ENCODE measurements around the gene SLC29A4.
"Not testable (repeated sequence)": the region's sequence is repeated elsewhere in the genome, so short reads cannot be mapped to it uniquely, and the experiment has no call there.

SLC29A4 gene

DNA sequence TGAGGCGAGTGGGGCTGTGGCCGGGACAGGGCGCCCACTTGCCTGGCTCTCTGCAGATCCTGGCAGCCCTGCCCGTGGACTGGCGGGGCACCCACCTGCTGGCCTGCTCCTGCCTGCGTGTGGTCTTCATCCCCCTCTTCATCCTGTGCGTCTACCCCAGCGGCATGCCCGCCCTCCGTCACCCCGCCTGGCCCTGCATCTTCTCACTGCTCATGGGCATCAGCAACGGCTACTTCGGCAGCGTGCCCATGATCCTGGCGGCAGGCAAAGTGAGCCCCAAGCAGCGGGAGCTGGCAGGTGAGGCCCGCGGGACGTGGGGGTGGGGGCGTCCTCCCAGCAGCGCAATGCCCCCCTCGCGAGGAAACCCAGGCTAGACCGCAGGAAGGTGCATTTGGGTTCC lies 17.6 kb downstream of the SLC29A4 start:
- DNase-seq, result no peak

DNA sequence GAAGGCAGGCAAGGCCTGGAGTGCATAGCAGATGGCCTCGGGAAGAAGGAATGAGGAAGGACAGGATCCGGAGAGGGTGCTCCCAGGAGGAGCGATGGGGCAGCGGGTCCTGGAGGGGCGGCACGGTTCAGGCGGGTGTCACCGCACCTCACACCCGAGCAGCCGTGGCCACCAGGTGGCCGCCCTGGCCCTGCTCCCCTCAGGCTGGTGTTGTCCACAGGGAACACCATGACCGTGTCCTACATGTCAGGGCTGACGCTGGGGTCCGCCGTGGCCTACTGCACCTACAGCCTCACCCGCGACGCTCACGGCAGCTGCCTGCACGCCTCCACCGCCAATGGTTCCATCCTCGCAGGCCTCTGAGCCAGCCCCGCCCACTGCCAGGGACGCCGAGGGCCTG lies 19.8 kb downstream of the SLC29A4 start:
- DNase-seq, result no peak

DNA sequence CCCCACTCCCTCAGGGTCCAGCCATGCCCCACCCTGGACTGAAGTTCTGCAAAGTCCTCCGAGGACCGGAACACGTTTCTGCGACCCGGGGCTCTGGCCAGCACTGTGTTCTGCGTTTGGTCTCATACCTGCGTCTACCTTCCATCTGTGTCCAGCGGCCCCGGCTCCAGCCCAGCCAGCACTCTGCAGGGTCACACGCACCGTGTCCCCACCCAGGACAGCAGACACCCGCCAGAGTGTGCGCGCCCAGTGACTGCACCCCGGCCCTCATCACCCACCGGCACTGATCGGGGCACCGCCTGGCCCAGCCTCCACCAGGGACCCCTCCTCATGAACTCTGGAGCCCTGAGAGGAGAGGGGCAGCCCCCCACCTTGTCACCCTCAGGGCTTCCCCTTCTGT lies 20.3 kb downstream of the SLC29A4 start:
- DNase-seq, result no peak

DNA sequence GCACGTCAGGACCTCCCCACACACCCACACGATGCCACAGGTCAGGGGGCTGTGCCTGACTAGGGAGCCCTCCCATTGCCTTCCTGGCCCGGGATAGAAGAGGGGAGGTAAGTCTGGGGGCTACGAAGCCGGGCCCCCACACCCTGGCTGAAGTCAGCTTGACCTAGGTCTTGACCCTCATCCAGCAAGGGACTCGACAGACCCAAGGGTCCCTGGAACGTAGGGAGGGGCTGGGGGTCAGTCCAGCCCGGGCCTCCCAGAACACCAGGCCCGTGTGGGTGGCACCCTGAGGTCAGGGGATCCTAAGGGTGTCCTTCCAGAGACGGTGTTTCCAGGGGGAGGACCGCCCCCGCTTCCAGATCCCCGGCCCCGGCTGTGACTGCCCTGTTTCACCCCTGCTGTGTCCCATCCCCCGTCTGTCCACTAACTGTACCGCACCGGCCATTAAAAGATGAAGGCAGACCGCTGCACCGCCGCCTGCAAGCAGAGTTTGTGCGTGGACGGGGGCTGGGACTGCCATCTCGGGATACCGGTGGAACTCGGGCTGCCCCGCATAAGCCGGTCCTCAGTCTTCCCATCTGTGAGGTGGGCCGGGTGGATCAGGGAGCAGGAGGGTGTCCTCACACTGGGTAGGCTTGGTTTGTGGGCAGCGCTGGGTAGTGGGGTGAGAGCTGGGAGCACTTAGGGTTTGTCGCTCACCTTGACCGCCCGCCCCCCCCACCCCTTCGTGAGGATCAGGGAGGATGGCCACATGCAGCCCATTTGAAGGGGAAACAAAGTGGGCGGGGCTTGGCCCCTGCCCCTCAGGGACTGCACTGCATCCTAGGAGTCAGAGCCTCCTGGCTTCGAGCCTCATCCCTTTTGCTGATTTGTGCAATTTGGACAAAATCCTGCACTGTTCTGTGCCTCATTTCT lies 21.1 kb downstream of the SLC29A4 start:
- DNase-seq, result no peak

DNA sequence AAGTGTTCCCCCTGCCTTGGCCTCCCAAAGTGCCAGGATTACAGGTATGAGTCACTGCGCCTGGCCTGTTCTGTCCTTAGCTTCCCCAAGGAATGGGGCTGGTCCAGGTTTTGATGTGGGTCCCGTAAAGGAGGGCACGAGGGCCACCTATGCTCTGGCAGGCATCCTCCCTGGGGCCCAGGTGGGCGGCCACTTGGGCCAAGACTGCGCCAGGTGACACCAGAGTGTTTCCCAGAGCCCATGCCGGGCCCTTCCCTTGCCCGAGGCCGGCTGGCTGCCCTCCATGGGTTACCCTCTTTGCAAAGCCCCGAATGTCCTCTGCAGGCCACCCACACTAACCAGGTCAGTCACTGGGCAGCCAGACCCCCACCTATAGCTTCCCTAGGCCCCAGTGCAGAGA lies 22.3 kb downstream of the SLC29A4 start:
- DNase-seq, result not testable (repeated sequence)

DNA sequence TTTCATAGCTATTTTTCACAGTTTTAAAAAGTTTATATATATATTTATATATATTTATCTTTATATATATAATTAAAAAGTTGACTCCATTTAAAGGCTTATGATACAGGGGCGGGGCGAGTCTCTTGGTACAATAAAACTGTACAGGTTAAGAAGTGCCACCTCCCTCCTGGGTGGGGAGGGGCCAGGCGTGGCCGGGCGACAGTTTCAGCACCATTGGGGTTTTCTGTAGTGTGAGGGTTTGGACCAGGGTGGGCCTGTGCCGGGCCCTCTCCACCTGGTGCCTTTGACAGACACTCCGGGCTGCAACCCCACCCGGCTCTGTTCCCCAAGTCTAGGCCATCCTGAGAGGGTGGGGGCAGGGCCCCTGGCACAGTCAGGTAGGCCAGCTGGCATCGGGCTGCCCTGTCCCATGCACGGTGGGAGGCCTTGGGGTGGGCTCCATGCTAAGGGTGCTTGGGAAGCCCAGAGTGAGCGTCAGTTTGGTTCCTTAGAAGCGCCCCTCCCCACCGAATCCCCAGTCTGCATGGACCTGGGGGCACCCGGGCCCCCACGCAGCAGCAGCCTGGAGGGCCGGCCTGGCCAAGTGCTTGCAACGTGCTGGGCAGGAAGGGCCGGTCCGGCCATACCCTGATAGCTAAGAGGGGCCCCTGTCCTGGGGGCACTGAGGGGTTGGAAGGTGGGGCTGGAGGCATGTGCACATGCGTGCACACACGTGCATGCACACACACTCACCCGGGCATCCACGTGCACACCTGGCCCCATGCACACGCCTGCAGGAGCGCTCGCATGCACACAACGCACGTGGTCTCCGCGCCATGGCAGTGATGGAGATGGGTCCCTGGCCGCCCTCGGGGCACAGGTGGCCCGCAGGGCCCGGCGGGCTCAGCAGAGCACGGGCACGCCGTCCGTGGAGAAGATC lies 24.7 kb downstream of the SLC29A4 start:
- DNase-seq, result not testable (repeated sequence)

DNA sequence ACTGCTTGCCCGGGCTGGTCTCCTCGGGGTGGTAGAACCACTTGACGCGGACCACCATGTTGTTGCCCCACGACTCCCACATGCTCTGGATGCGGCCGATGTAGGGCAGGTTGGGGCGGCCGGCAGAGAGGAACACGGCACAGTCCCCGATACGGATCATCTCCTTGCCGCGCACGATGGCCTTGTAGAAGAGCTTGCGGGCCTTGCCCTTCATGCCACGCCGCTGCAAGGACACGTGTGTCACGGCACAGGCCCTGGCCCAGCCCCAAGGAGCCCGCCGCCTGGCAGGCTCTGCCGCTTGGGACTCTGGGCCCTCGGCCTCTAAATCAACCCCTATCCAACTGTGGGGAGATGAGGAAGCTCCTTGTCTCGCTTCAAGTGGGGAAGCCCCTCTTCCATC lies 26.4 kb downstream of the SLC29A4 start:
- DNase-seq, result no peak

DNA sequence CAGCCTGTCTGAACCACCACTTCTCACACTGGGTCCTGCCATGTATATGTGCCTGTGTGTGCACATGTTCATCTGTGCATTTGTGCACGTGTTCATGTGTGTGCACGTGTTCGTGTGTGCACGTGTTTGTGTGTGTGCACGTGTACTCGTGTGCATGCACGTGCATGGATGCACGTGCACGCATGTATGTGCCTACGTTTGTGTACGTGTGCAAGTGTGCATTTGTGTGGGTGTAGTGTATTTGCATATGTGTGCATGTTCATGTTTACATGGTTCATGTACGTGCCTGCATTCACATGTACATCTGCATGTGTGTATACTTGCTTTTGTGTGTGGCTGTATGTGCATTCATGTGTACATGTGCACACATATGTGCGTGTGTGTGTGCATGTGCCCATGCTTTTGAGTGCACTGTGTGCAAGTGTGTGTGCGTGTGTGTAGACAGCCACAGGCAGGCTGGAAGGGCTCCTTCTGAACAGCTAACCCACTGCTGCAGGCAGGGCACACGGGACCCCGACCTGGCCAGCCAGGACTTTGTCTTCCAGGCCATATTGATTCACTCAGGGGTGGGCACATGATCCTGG lies 28.2 kb downstream of the SLC29A4 start:
- no peak for DNase-seq

DNA sequence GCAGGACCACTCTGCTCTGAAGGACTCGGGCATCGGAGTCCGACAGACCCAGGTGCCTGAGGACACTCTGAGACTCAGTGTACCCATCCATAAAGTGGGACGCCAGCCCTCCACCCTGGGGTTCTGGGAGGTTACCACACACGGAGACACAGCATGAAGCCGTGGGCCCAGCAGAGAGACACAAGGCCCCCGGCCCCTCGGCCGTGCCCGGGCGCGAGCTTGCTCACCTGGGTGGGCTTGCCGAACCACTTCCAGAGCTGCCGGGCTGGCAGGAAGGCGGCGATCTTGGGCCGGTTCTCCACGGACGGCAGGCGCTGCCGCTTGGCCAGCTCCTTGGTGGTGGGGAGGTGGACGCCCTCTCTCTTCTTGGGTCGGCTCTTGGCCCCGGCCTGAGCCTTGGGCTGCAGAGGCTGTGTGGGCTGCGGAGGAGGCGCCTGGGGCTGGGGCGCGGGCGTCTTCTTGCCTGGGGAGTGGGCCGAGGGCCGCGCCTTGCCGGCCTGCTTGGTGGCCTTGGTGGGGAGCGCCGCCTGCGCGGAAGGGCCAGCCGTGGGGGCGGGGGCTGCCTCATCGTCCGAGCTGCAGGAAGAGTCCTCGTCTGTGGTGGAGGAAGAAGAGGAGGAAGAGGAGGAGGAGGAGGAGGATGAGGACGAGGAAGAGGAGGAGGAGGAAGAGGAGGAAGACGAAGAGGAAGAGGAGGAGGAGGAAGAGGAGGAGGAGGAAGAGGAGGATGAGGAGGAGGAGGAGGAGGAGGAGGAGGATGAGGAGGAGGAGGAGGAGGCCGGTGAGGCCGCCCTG lies 29.7 kb downstream of the SLC29A4 start:
- DNase-seq, result not testable (repeated sequence)

DNA sequence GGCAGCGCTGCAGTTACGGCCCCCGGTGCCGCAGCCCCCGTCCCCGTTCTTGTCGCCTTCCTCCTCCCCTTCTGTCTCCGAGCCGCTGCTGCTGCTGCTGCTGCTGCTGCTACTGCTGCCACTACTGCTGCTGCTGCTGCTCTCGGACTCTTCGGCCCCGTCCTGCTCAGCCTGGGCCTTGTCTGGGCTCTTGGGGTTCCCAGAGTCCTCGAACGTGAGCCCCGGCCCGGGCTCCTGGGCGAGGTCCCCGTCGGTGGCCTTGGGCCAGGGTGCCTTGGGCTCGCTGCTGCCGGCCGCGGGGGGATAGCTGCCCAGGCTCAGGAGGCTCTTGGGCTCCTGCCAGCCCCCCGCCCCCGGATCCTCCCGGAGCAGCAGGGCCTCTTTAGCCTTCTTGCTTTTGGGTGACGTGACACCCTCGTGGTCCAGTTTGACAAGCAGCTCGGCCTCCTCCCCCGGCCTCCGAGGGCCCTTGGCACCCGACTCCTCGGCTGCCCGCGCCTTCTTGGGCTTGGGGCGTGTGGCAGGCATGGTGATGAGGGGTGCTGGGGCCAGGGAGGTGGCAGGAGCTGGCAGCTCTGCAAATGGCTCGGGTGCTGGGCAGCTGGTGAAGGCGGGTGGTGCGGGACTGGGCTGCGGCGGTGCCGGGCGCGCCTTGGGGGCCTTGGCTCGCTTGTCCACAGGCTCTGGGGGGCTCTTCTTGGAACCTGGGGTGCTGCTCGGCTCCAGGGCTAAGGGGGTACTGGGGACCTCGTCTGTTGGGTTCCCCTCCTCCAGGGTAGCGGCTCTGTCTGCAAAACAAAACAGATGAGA lies 30.5 kb downstream of the SLC29A4 start:
- DNase-seq, result not testable (repeated sequence)

DNA sequence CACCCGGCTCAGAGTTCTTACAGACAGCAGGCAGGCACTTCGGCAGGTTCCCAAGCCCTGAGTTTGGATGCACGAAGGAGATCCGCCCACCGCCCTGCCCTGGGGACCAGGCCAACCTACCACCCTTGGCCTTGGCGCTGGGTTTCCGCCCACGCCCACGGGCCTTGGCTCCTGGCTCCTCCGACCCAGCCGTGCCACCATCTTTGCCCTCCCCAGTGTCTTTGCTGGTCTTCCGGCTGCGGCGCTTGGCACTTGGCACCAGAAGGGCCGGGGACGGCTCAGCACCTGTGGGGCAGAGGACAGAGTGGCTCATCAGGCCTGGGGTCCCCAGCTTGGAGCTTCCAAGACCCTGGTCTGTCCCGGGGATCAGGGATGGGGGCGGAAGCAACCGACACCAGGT lies 32.1 kb downstream of the SLC29A4 start:
- no peak for DNase-seq

DNA sequence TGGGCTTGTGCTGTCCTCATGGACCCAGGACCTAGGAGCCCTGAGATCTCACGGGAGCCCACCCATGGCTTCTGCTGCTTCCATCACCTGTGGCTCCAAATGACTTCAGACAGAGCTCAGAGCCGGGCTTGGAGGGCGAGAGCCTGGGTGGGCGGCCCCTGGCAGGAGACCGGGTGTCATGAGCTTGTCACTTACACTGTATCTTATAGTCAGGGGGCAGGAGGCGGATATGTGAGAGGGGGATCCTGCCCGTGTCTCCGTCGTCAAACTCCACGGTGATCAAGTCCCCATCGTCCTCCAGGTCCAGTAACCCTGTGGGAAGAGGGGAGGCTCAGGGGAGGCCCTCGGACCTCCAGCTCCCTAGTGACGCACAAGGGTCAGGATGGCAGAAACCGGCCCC lies 33.0 kb downstream of the SLC29A4 start:
- DNase-seq, result no peak

DNA sequence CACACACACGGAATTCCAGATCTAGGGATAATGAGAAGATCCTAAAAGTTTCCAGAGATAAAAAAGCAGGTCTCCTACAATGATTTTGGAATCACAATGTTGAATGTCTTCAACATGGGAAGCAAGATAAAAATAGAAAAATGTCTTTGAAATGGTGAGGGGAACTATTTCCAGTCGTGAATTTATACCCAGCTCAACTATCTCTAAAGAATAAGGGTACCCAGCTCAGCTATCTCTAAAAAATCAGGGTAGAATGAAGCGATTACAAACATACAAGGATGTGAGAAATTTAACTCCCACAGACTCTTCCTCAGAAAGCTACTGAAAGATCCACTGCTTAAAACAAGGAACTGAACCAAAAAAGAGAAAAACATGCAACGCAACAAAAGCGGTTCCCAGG lies 35.9 kb downstream of the SLC29A4 start:
- not testable (repeated sequence) for DNase-seq

DNA sequence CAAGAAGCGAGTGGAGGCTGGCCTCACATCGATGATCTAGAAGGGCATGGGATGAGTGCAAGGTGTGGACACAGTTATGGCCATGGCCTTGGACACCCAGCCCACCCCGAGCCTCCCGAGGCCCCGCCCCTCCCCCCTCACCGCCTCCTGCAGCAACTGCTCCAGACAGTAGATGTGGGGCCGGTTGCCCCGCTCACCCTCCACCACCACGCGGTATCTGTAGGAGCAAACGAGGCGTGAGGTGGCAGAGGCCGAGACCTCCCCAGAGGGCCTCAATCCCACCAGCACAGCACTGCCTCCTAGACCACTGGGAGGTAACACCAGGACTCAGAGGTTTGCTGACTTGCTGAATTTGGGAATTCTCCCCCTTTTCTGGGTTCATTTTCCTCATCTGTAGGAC lies 37.6 kb downstream of the SLC29A4 start:
- DNase-seq, result no peak

DNA sequence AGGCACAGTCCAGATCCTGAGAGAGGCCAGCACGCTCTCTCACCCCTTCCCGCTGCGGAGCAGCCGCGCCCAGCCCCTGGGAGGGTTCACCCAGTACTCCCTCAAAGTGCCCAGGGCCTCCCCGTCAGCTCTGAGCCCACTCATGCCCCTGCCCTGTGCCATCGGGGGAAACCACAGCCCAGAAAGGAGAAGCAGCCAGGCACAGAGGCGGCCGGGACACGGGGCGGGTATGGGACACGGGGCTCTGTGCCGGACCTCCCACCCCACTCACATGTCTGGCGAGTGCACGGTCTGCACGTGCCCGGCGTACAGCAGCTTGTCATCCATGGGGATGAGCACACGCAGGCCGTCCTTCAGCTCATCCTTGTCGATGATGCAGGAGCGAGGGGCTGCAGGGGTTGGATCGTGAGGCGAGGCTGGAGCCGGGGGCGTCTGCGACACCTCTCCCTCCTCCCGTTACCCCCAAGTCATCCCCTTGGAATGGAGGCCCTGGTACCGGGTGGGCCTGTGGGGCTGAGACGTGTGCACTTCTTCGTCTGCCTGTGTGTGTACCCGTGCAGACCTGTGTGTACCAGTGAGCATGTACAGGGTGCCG lies 38.2 kb downstream of the SLC29A4 start:
- DNase-seq, result no peak

DNA sequence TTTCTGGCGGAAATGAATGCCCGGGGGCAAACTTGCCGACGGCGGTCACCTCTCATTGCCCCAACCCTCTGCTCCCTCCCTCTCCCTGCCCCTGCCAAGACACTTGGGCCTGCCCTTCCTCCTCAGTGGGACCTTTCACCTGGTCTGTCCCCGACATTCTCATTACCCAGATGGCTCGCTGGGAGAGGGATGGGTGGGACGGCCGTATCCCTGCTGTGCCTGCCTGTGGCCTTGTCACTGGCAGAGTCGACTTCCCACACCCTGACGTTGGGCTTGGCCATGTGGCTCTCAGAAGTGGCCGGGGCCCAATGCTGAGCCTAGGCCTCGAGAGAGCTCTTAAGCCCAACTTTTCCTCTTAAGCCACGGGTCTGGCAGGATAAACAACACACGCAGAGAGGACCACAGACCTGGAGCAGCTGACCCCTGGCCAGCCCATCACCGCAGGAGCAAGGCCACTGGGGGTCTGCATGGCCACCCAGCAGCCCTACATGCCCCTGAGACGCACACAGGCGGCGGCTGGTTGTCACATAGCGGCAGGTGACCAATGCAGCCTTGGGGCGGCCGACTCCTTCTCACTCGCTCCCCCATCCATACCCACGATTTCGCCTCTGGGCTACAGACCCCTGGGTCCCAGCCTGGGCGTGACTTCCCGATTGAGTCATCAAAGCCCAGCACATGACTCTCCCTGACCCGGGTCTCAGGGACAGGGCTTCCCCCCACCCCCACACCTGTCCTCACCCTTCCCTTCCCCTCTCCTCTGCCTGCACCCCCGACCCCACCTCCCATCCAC lies 40.1 kb downstream of the SLC29A4 start:
- DNase-seq, result no peak

DNA sequence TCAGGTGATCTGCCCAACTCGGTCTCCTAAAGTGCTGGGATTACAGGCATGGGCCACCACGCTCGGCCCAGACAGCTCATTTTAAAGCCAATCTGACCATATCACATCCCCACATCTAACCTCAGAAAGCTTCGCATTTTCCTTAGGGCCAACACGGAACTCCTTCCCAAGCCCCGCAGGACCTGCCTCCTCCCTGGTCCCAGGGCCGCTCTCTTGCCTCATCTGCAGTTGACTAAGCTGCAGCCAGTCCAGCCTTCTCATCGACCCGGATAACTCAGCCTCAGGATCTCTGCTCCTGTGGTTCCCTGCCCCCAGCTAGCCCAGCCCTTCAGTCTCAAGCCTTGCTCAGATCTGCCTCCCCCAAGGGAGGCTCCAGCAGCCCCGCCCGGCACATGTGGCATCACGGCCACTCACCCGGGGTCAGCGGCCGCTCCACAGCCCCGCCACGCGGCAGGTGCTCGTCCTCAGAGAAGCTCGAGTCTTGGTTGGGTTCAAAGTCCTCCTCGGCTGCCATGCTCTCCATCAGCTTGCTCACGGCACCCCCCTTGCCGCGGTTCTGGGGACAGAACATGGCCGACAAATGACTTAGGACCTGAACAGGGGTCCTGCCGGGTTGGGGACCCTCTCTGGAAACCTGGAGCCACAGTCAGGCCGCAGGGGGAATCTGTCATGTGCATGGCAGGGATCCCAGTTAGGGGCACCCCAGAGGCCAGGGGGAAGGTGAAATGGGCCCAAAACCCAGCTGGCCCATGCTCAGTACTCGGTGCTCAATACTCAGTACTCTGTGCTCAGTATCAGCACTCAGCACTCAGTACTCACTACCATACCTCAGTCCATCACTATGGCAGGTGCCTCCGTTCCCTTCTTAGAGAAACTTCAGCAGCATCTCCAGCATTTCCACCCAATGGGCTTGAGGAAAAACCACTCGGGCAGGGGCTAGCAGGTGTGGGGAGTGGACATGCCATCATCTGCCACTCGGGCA lies 41.3 kb downstream of the SLC29A4 start:
- not testable (repeated sequence) for DNase-seq

DNA sequence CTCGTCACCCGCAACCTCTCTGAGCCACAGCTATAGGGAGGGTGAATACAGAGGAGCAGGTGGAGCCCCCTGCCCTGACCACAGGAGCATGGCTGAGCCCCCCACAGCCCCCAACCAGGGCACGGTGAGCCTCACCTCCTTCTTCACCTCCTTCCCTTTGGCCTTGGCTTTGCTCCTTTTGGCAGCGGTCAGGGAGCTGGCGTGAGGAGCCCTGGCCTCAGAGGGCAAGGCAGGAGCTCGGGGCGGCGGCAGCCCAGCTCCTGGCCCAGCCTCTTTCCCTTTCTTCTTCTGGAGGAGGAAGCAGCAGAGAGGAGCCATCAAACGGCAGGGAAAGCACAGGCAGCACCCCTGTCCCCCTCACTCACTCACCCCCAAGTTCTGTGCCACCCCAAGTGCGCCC lies 42.2 kb downstream of the SLC29A4 start:
- DNase-seq, result no peak

DNA sequence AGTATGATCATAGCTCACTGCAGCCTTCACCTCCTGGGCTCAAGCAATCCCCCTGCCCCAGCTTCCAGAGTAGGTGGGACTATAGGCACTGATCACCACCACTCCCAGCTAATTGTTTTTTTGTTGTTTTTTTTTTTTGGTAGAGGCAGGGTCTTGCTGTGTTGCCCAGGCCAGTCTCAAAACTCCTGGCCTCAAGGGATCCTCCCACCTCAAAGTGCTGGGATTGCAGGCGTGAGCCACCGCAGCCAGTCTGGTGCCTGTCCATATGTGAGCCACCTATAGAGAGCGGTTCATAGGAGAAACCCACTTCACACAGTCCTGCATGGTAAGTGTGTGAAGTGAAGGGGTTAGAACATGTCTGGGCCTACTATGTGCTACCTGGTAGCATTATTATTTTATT lies 47.5 kb downstream of the SLC29A4 start:
- DNase-seq, result no peak
